ENCODE results near the gene GALNT9.
"Not testable (repeated sequence)": the region's sequence is repeated elsewhere in the genome, so short reads cannot be mapped to it uniquely, and the experiment has no call there.

GALNT9 gene

GRCh38 chr12:132329036-132329719 lies at the start of gene GALNT9:
Gene GALNT9, minus strand, starts transcription at chr12:132329589. Its CDS starts 386 bp downstream, at chr12:132329203.
- DNase-seq, result no peak

GRCh38 chr12:132379057-132379456 lies 49.7 kb upstream of the GALNT9 start:
- DNase-seq, result not testable (repeated sequence)

- DNase-seq, result no peak
These were observed 47.8 kb upstream of the GALNT9 start for GRCh38 chr12:132377147-132377546.

GRCh38 chr12:132376464-132376830 lies 47.1 kb upstream of the GALNT9 start:
- no peak for DNase-seq

- DNase-seq, result no peak
These were observed 46.5 kb upstream of the GALNT9 start for GRCh38 chr12:132375747-132376463.

GRCh38 chr12:132374612-132375445 lies 45.4 kb upstream of the GALNT9 start:
- DNase-seq, result no peak

- DNase-seq, result no peak
These were observed 44.7 kb upstream of the GALNT9 start for GRCh38 chr12:132373901-132374611.

- no peak for DNase-seq
These were observed 38.5 kb upstream of the GALNT9 start for GRCh38 chr12:132367852-132368251.

GRCh38 chr12:132367071-132367851 lies 37.9 kb upstream of the GALNT9 start:
- no peak for DNase-seq

GRCh38 chr12:132366341-132366861 lies 37.0 kb upstream of the GALNT9 start:
- DNase-seq, result peak; percentile 15

- no peak for DNase-seq
These were observed 35.8 kb upstream of the GALNT9 start for GRCh38 chr12:132365226-132365625.

GRCh38 chr12:132364348-132364902 lies 35.0 kb upstream of the GALNT9 start:
- DNase-seq, result no peak

- no peak for DNase-seq
These were observed 34.4 kb upstream of the GALNT9 start for GRCh38 chr12:132363661-132364347.

GRCh38 chr12:132362996-132363660 lies 33.7 kb upstream of the GALNT9 start:
- DNase-seq, result no peak

- no peak for DNase-seq
These were observed 31.8 kb upstream of the GALNT9 start for GRCh38 chr12:132360906-132361777.

- no peak for DNase-seq
These were observed 31.0 kb upstream of the GALNT9 start for GRCh38 chr12:132360410-132360809.

- DNase-seq, result no peak
These were observed 30.6 kb upstream of the GALNT9 start for GRCh38 chr12:132359971-132360370.

- DNase-seq, result no peak
These were observed 30.2 kb upstream of the GALNT9 start for GRCh38 chr12:132359551-132359950.
